Measurements from ENCODE around the gene GPC1.

GPC1 gene

DNA sequence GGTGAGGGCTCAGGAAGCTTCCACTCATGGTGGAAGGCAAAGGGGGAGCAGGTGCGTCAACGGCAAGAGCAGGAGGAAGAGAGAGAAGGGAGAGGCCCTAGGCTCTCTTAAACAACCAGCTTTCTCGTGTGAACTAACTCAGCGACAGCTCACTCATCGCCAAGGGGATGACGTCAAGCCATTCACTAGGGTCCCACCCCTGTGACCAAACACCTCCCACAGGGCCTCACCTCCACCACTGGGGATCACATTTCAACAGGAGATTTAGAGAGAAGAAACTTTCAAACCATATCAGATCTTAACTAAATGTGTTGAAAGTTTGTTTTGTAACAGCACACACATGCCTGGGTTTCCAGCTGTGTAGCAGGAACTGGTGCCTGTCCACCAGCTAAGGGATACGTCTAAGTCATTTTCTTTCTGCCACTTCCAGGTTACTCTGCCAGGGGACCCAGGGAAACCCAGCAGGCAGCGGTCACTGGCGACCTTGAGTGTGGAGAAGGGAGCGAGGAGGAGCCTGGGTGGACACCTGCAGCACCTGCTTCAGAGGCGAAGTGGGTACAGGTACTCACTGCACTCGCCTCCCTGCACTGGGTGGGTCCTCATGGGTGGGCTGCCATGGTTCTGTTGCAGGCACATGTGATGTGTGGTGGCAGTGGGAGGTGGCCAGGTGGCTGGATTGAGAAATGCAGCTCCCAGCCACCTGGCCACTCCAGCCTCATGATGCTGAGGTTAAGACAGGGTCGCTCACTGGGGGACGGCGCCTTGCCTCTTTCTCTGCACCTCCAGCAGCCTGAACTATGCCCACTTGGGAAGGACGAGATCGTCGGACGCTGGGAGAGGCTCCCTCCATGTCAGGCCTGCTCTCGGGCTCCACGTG lies 8.4 kb upstream of the GPC1 start:
- no peak overlapping the region for H3K27ac ChIP-seq (ENCODE audit: low read depth, low read length, poor library complexity, severe bottlenecking)
- H4K20me1 ChIP-seq (ENCODE audit: insufficient read depth, low read length): no peaks in the 10 kb centered on the region
- no peaks in the 10 kb centered on the region for H3K4me1 ChIP-seq (ENCODE audit: insufficient read depth, low read length, severe bottlenecking)
- TF ChIP-seq, protein P1, sequence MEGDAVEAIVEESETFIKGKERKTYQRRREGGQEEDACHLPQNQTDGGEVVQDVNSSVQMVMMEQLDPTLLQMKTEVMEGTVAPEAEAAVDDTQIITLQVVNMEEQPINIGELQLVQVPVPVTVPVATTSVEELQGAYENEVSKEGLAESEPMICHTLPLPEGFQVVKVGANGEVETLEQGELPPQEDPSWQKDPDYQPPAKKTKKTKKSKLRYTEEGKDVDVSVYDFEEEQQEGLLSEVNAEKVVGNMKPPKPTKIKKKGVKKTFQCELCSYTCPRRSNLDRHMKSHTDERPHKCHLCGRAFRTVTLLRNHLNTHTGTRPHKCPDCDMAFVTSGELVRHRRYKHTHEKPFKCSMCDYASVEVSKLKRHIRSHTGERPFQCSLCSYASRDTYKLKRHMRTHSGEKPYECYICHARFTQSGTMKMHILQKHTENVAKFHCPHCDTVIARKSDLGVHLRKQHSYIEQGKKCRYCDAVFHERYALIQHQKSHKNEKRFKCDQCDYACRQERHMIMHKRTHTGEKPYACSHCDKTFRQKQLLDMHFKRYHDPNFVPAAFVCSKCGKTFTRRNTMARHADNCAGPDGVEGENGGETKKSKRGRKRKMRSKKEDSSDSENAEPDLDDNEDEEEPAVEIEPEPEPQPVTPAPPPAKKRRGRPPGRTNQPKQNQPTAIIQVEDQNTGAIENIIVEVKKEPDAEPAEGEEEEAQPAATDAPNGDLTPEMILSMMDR (IDR thresholded peaks at IDR 0.05; ENCODE audit: low read length): no peak
- no peak for TF ChIP-seq EZH2 (IDR thresholded peaks at IDR 0.05; ENCODE audit: borderline replicate concordance, low read length)
- no peak overlapping the region for H3K4me3 ChIP-seq (ENCODE audit: low read depth, low read length, poor library complexity, severe bottlenecking)
- no peaks in the 10 kb centered on the region for H3K9me3 ChIP-seq (ENCODE audit: low read length)
- no peaks in the 10 kb centered on the region for H3K36me3 ChIP-seq (ENCODE audit: insufficient read depth, low read length)
- no peak overlapping the region for H3K9ac ChIP-seq (ENCODE audit: low read length)
- peaks cover 10% of the 10 kb centered on the region; the same call in 1 of the 2 replicates for H3K27me3 ChIP-seq (ENCODE audit: insufficient read depth, low read length)
- no peaks in the 10 kb centered on the region for H3K9me2 ChIP-seq (ENCODE audit: low read depth, low read length)
- no peak overlapping the region for H3K4me2 ChIP-seq (ENCODE audit: low read length)
- no peaks in the 10 kb centered on the region for H3F3A ChIP-seq (ENCODE audit: insufficient read depth, low read length)
- no peaks in the 10 kb centered on the region for H3K79me2 ChIP-seq (ENCODE audit: insufficient read depth, low read length)
- H2AFZ ChIP-seq (ENCODE audit: low read length): no peak overlapping the region

DNA sequence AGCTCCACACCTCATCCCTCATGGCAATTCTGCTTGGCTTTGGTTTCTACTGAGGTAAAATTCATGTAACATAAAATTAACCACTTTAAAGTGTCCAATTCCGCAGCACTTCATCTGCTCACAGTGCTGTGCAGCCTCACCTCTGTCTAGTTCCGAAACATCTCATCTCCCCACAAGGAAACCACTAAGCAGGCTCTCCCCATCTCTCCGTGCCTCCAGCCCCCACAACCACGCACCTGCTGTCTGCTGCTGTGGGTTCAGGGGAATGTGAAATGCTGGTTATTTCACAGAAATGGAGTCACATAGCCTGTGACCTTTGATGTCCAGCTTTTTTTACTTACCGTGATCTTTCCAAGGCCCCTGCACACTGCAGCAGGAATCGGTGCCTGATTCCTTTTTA lies 7.7 kb upstream of the GPC1 start:
- Histone ChIP-seq H3K4me3 (ENCODE audit: low read depth, low read length, poor library complexity, severe bottlenecking) (no peak overlapping the region), H3K79me2 (ENCODE audit: insufficient read depth, low read length) (no peaks in the 10 kb centered on the region), H3K9ac (ENCODE audit: low read length) (no peak overlapping the region), H2AFZ (ENCODE audit: low read length) (no peak overlapping the region), H3K4me2 (ENCODE audit: low read length) (no peak overlapping the region), H3F3A (ENCODE audit: insufficient read depth, low read length) (no peaks in the 10 kb centered on the region), H3K9me3 (ENCODE audit: low read length) (no peaks in the 10 kb centered on the region), H3K27ac (ENCODE audit: low read depth, low read length, poor library complexity, severe bottlenecking) (no peak overlapping the region), H3K9me2 (ENCODE audit: low read depth, low read length) (no peaks in the 10 kb centered on the region), H3K4me1 (ENCODE audit: insufficient read depth, low read length, severe bottlenecking) (no peaks in the 10 kb centered on the region), H3K27me3 (ENCODE audit: insufficient read depth, low read length) (peaks cover 4% of the 10 kb centered on the region; the same call in 1 of the 2 replicates), H4K20me1 (ENCODE audit: insufficient read depth, low read length) (no peaks in the 10 kb centered on the region), H3K36me3 (ENCODE audit: insufficient read depth, low read length) (no peaks in the 10 kb centered on the region)
- TF ChIP-seq, protein P1 (IDR thresholded peaks at IDR 0.05; ENCODE audit: low read length): no peak

DNA sequence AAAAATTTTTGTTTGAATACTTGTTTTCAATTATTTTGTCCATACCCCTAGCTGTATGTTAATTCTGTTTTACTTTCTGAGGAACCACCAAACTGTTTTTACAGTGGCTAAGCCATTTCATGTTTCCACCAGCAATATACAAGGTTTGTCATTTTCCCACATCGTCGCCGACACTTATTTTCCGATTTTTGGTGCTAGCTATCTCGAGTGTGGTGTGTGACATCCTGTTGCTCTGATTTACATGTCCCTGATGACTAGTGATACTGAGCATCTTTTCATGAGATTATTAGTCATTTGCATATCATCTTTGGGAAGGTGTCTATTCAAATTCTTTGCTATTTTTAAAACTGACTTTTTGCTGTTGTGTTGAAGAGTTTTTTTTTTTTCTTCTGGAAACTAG lies 7.2 kb upstream of the GPC1 start:
- Histone ChIP-seq H3K4me2 (ENCODE audit: low read length) (no peak overlapping the region), H2AFZ (ENCODE audit: low read length) (no peak overlapping the region), H3K4me3 (ENCODE audit: low read depth, low read length, poor library complexity, severe bottlenecking) (no peak overlapping the region), H3K79me2 (ENCODE audit: insufficient read depth, low read length) (no peaks in the 10 kb centered on the region), H3F3A (ENCODE audit: insufficient read depth, low read length) (no peaks in the 10 kb centered on the region), H3K27ac (ENCODE audit: low read depth, low read length, poor library complexity, severe bottlenecking) (no peak overlapping the region), H3K9me3 (ENCODE audit: low read length) (no peaks in the 10 kb centered on the region), H3K9me2 (ENCODE audit: low read depth, low read length) (no peaks in the 10 kb centered on the region), H4K20me1 (ENCODE audit: insufficient read depth, low read length) (no peaks in the 10 kb centered on the region), H3K36me3 (ENCODE audit: insufficient read depth, low read length) (no peaks in the 10 kb centered on the region), H3K27me3 (ENCODE audit: insufficient read depth, low read length) (peaks cover 4% of the 10 kb centered on the region; the same call in 1 of the 2 replicates), H3K9ac (ENCODE audit: low read length) (no peak overlapping the region), H3K4me1 (ENCODE audit: insufficient read depth, low read length, severe bottlenecking) (no peaks in the 10 kb centered on the region)
- no peak for TF ChIP-seq EZH2 (IDR thresholded peaks at IDR 0.05; ENCODE audit: borderline replicate concordance, low read length)
- TF ChIP-seq, protein P1 (IDR thresholded peaks at IDR 0.05; ENCODE audit: low read length): no peak
